Prostate gland (tissue), 2 donors: ENCODE results near the gene PGF.

ENCODE experiments used
- CTCF ChIP-seq, 4 experiments: fragments of 200-600 bp in 2 of 4; fragments of 450-650 bp in 2 of 4; sonication (generic) in 2 of 4; IDR thresholded peaks; 1 replicate in 3 of 4; 2 replicates in 1 of 4; pipeline ENCODE4 v1.5.1; 2016 to 2019; ENCODE audit warnings: antibody characterized with exemption in 4 of 4, mild to moderate bottlenecking in 2 of 4, moderate library complexity in 2 of 4
- POLR2AphosphoS5 ChIP-seq: sonication (generic); formaldehyde crosslinking; IDR thresholded peaks from one replicate; pipeline ENCODE4 v1.6.1; 2017; ENCODE audit warnings: antibody characterized with exemption

GRCh38 chr14:74984236-74985027 is 29.0 kb upstream of the PGF start:
- TF ChIP-seq POLR2AphosphoS5 (no peak), CTCF (IDR thresholded peaks at IDR 0.05) (no peak)
